RCC 7860 (cell line): Measurements from ENCODE around the gene ASCL3.
"Not testable (repeated sequence)": the region's sequence is repeated elsewhere in the genome, so short reads cannot be mapped to it uniquely, and the experiment has no call there.

Source experiments
- DNase-seq: peaks from one replicate; pipeline ENCODE4 v3.0.0-alpha.2; 2015; ENCODE audit warnings: low spot score
- FAIRE-seq: peaks from 2 replicates; lab custom pipeline; 2012; peaks lifted over from hg19 to GRCh38; lab: Jason Lieb, UNC

Gene ASCL3

GRCh38 chr11:8948886-8949285 lies 6.1 kb upstream of the ASCL3 start:
- no peak for FAIRE-seq
- DNase-seq: no peak

GRCh38 chr11:8947230-8947943 lies 4.6 kb upstream of the ASCL3 start:
- DNase-seq: no peak
- FAIRE-seq: no peak

GRCh38 chr11:8941341-8942103 lies 1.3 kb downstream of the ASCL3 start:
- FAIRE-seq (no peak), DNase-seq (no peak)

- DNase-seq (no peak), FAIRE-seq (no peak)
Measured at GRCh38 chr11:8937659-8938058, 5.2 kb downstream of the ASCL3 start.

- DNase-seq (no peak), FAIRE-seq (no peak)
Measured at GRCh38 chr11:8937159-8937558, 5.7 kb downstream of the ASCL3 start.

- FAIRE-seq, DNase-seq: not testable (repeated sequence)
Measured at GRCh38 chr11:8935789-8936188, 7.0 kb downstream of the ASCL3 start.

GRCh38 chr11:8934742-8935488 lies 7.9 kb downstream of the ASCL3 start:
- DNase-seq (peak; percentile 41), FAIRE-seq (no peak)

- FAIRE-seq: no peak
- DNase-seq: no peak
Measured at GRCh38 chr11:8933931-8934330, 8.9 kb downstream of the ASCL3 start.

GRCh38 chr11:8932564-8933180 lies 10.1 kb downstream of the ASCL3 start, which contains the start of gene C11orf16:
Gene C11orf16 (minus strand): TSS chr11:8932947. CDS start chr11:8932308, 639 bp downstream.
- DNase-seq: no peak
- no peak for FAIRE-seq

GRCh38 chr11:8930456-8931175 lies 12.2 kb downstream of the ASCL3 start:
- DNase-seq (no peak), FAIRE-seq (no peak)

GRCh38 chr11:8928981-8929615 lies 13.7 kb downstream of the ASCL3 start:
- DNase-seq (no peak), FAIRE-seq (no peak)

GRCh38 chr11:8928205-8928604 lies 14.6 kb downstream of the ASCL3 start:
- DNase-seq (no peak), FAIRE-seq (no peak)

- DNase-seq: no peak
- FAIRE-seq: no peak
Measured at GRCh38 chr11:8927233-8927632, 15.6 kb downstream of the ASCL3 start.

- FAIRE-seq: no peak
- no peak for DNase-seq
Measured at GRCh38 chr11:8926236-8926635, 16.6 kb downstream of the ASCL3 start.

GRCh38 chr11:8925711-8926110 lies 17.1 kb downstream of the ASCL3 start:
- no peak for FAIRE-seq
- DNase-seq: no peak

GRCh38 chr11:8922691-8923090 lies 20.1 kb downstream of the ASCL3 start:
- DNase-seq: no peak
- FAIRE-seq: no peak

- FAIRE-seq: peak; percentile 83
Measured at GRCh38 chr11:8917157-8917825, 25.5 kb downstream of the ASCL3 start.

GRCh38 chr11:8914661-8915018 lies 28.2 kb downstream of the ASCL3 start:
- DNase-seq (no peak), FAIRE-seq (no peak)

More at GRCh38 chr11:8917157-8917825, 25.5 kb downstream of the ASCL3 start:
- DNase-seq: peak; percentile 62

GRCh38 chr11:8913961-8914660 lies 28.7 kb downstream of the ASCL3 start:
- no peak for FAIRE-seq
- no peak for DNase-seq
